Stimulated activated CD8-positive, alpha-beta memory T cell treated with anti-CD3 and anti-CD28 coated beads, Interleukin-2, amount 100 ng/mL, for 1 hour (primary cell): ENCODE data around the gene GATA5.
"Not testable (repeated sequence)": the region's sequence is repeated elsewhere in the genome, so short reads cannot be mapped to it uniquely, and the experiment has no call there.

Source experiments
- DNase-seq, 2 donors: peaks; one replicate each; pipeline ENCODE4 v3.0.0-alpha.2; 2020; ENCODE audit warnings: low read depth in 2 of 2

Gene GATA5

GRCh38 chr20:62430866-62431447 lies 44.8 kb downstream of the GATA5 start:
- no peak for DNase-seq

GRCh38 chr20:62430311-62430853 lies 45.4 kb downstream of the GATA5 start:
- DNase-seq, result no peak

GRCh38 chr20:62429455-62430310 lies 46.1 kb downstream of the GATA5 start:
- DNase-seq, result no peak

- no peak for DNase-seq
Measured at GRCh38 chr20:62428396-62429295, 47.1 kb downstream of the GATA5 start.

GRCh38 chr20:62428002-62428372 lies 47.8 kb downstream of the GATA5 start:
- no peak for DNase-seq

- no peak for DNase-seq
Measured at GRCh38 chr20:62427172-62428001, 48.4 kb downstream of the GATA5 start, which contains the start of gene RBBP8NL. TSS of gene RBBP8NL (minus strand) at chr20:62427539. CDS start at chr20:62419647, 7,892 bp downstream.

- no peak for DNase-seq
Measured at GRCh38 chr20:62426699-62427131, 49.1 kb downstream of the GATA5 start.

GRCh38 chr20:62426059-62426348 lies 49.8 kb downstream of the GATA5 start:
- DNase-seq, result not testable (repeated sequence)

GRCh38 chr20:62425281-62426058 lies 50.3 kb downstream of the GATA5 start:
- no peak for DNase-seq

- DNase-seq, result no peak
Measured at GRCh38 chr20:62424249-62425107, 51.3 kb downstream of the GATA5 start.

GRCh38 chr20:62423326-62423706 lies 52.5 kb downstream of the GATA5 start:
- DNase-seq, result no peak

- no peak for DNase-seq
Measured at GRCh38 chr20:62422636-62423325, 53.0 kb downstream of the GATA5 start.

GRCh38 chr20:62421716-62421990 lies 54.1 kb downstream of the GATA5 start:
- DNase-seq, result no peak

- no peak for DNase-seq
Measured at GRCh38 chr20:62420846-62421715, 54.7 kb downstream of the GATA5 start.

- DNase-seq, result no peak
Measured at GRCh38 chr20:62419759-62420158, 56.0 kb downstream of the GATA5 start.

GRCh38 chr20:62418709-62419487 lies 56.9 kb downstream of the GATA5 start:
- no peak for DNase-seq

GRCh38 chr20:62417981-62418708 lies 57.6 kb downstream of the GATA5 start:
- DNase-seq, result no peak
